Ovary (tissue), 3 donors: ENCODE measurements around the gene NPAS4.

ENCODE experiments used
- CTCF ChIP-seq, 3 donors: fragments of 450-650 bp in 2 of 3; fragments of 200-600 bp in 1 of 3; IDR thresholded peaks; one replicate each; pipeline versions ENCODE4 v1.5.1 to v1.8.0; 2016 to 2022; ENCODE audit warnings: antibody characterized with exemption in 3 of 3, mild to moderate bottlenecking in 1 of 3
- EP300 ChIP-seq: sonication (generic); formaldehyde crosslinking; IDR thresholded peaks from one replicate; pipeline ENCODE4 v1.6.1; 2017; ENCODE audit warnings: antibody characterized with exemption
- POLR2A ChIP-seq: fragments of 450-650 bp; IDR thresholded peaks from one replicate; pipeline ENCODE4 v1.6.1; 2017; ENCODE audit warnings: antibody characterized with exemption, mild to moderate bottlenecking, moderate library complexity
- donor health status: DM: no; HTN: no; CAD: no.

GRCh38 chr11:66469441-66469840, 48.6 kb downstream of the NPAS4 start:
- TF ChIP-seq POLR2A (no peak), CTCF (IDR thresholded peaks at IDR 0.05) (no peak), EP300 (no peak)
